GM19238 (cell line): Measurements from ENCODE around the gene MFNG.
"Not testable (repeated sequence)": the region's sequence is repeated elsewhere in the genome, so short reads cannot be mapped to it uniquely, and the experiment has no call there.

Source experiments
- DNase-seq: peaks from one replicate; pipeline ENCODE4 v3.0.0; 2011; ENCODE audit warnings: low spot score; ENCODE audit not compliant: insufficient read length

MFNG gene

GRCh38 chr22:37473437-37473946 lies 12.7 kb downstream of the MFNG start:
- DNase-seq: no peak

GRCh38 chr22:37472418-37473006 lies 13.7 kb downstream of the MFNG start:
- DNase-seq: peak; percentile 41

GRCh38 chr22:37471727-37472417 lies 14.3 kb downstream of the MFNG start:
- no peak for DNase-seq

GRCh38 chr22:37470087-37470445 lies 16.1 kb downstream of the MFNG start:
- DNase-seq: no peak

GRCh38 chr22:37469416-37470086 lies 16.6 kb downstream of the MFNG start:
- DNase-seq: no peak

- not testable (repeated sequence) for DNase-seq
Observed at GRCh38 chr22:37468201-37468695, 17.9 kb downstream of the MFNG start.

- no peak for DNase-seq
Observed at GRCh38 chr22:37467391-37467955, 18.7 kb downstream of the MFNG start.

GRCh38 chr22:37464181-37464580 lies 22.0 kb downstream of the MFNG start:
- peak; percentile 71 for DNase-seq

GRCh38 chr22:37462983-37463382 lies 23.2 kb downstream of the MFNG start:
- DNase-seq: no peak

- DNase-seq: no peak
Observed at GRCh38 chr22:37462436-37462835, 23.7 kb downstream of the MFNG start.

GRCh38 chr22:37461961-37462360 lies 24.2 kb downstream of the MFNG start:
- no peak for DNase-seq

GRCh38 chr22:37460684-37461083 lies 25.5 kb downstream of the MFNG start:
- DNase-seq: no peak

GRCh38 chr22:37459206-37459605 lies 27.0 kb downstream of the MFNG start:
- no peak for DNase-seq

- DNase-seq: peak; percentile 82
Observed at GRCh38 chr22:37457093-37457893, 28.9 kb downstream of the MFNG start.

GRCh38 chr22:37456346-37456745 lies 29.8 kb downstream of the MFNG start:
- no peak for DNase-seq

GRCh38 chr22:37455896-37456295 lies 30.3 kb downstream of the MFNG start:
- no peak for DNase-seq

- DNase-seq: no peak
Observed at GRCh38 chr22:37454857-37455686, 31.1 kb downstream of the MFNG start.

- DNase-seq: no peak
Observed at GRCh38 chr22:37453696-37454095, 32.5 kb downstream of the MFNG start.

GRCh38 chr22:37451218-37451617 lies 35.0 kb downstream of the MFNG start:
- DNase-seq: no peak

- DNase-seq: no peak
Observed at GRCh38 chr22:37449331-37450001, 36.7 kb downstream of the MFNG start.
